Esophagus (tissue), 2 donors: ENCODE data around the gene ANKRD18B. TPM values are rescaled to one million over a fixed set of nuclear protein-coding genes. Genes with fewer than 3 reads are reported as not detected.
A peak's percentile ranks its signal among the peaks of the same experiment; 100 is the strongest.
"Not testable (repeated sequence)": the region's sequence is repeated elsewhere in the genome, so short reads cannot be mapped to it uniquely, and the experiment has no call there.

Source experiments
- H3K27ac ChIP-seq, 2 donors: one replicate each; pipeline ENCODE4 v1.5.1; 2013; ENCODE audit warnings: low read depth in 2 of 2, mild to moderate bottlenecking in 2 of 2, inconsistent platforms in 1 of 2, low read length in 1 of 2, moderate library complexity in 1 of 2
- H3K27me3 ChIP-seq, 2 donors: one replicate each; pipeline ENCODE4 v1.6.1; 2013; ENCODE audit warnings: low read length in 2 of 2, control low read depth in 1 of 2, mild to moderate bottlenecking in 1 of 2; ENCODE audit not compliant: insufficient read depth in 2 of 2, control insufficient read depth in 1 of 2
- H3K36me3 ChIP-seq, 2 donors: one replicate each; pipeline ENCODE4 v1.6.1; 2013; ENCODE audit warnings: low read length in 1 of 2; ENCODE audit not compliant: control insufficient read depth in 2 of 2, insufficient read depth in 2 of 2
- H3K4me1 ChIP-seq, 2 donors: one replicate each; pipeline ENCODE4 v1.6.1; 2013; ENCODE audit warnings: low read length in 1 of 2; ENCODE audit not compliant: control insufficient read depth in 2 of 2, insufficient read depth in 2 of 2
- H3K4me3 ChIP-seq, 2 donors: one replicate each; pipeline ENCODE4 v1.5.1; 2013; ENCODE audit warnings: low read length in 2 of 2, mild to moderate bottlenecking in 2 of 2, low read depth in 1 of 2, moderate library complexity in 1 of 2
- H3K9me3 ChIP-seq, 2 donors: one replicate each; pipeline ENCODE4 v1.6.1; 2013; ENCODE audit warnings: mild to moderate bottlenecking in 2 of 2, low read depth in 1 of 2, low read length in 1 of 2, moderate library complexity in 1 of 2; ENCODE audit not compliant: control insufficient read depth in 2 of 2, insufficient read depth in 1 of 2
- WGBS, 2 donors: extraction: QIAGEN DNeasy Blood & Tissue Kit; methylation state at CpG; one replicate each; pipeline ENCODE4 v1.1.7; 2013; 5-methylcytosine and 5-hydroxymethylcytosine counted together
- polyA plus RNA-seq, 2 donors: library from polyadenylated mRNA; stranded (reverse); fragments of 200-250 nt; gene quantifications; one replicate each; pipeline ENCODE4 v1.2.3, GENCODE V29; 2013
- donor health status: healthy with polysubstance abuse.
- donor health status: Bipolar disorder and iron deficiency.

The ANKRD18B gene
- polyA plus RNA-seq, 2 donors, result 1.6 to 7.2 TPM

DNA sequence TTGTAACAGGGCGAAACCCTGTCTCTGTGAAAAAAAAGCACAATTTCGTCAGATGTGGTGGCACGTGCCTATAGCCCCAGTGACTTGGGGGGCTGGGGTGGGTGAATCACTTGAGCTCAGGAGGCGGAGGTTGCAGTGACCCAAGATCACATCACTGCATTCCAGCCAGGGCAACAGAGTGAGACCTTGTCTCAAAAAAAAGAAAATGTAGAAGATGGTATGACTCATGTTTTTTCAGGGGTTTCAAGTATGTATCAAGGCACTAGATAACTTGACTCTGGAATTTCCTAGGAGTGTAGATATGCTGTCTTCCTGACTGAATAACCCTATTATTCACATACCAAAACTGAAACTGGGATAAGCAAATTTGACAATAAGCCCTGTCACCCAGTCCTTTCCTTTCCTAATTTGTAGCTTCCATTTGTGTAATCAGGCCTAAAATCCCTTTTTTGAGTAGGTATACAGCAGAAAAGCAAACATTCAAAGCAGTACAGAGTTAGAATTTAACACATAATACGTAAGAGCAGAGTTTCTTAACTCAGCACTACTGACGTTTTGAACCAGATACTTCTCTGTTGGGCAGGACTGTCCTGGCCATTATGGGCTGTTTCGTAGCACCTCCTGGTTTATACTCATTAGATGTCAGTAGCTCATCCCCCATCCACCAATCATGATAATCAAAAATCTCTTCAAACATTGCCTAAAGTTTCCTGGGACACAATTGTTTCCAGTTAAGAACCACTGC, 17.3 kb upstream of the ANKRD18B start:
- no peaks in the 10 kb centered on the region for H3K9me3 ChIP-seq
- H3K36me3 ChIP-seq, result no peaks in the 10 kb centered on the region
- no peak overlapping the region for H3K27ac ChIP-seq
- no peak overlapping the region for H3K4me3 ChIP-seq
- no peaks in the 10 kb centered on the region for H3K4me1 ChIP-seq
- WGBS, 2 donors, result 82 to 86% methylated on average over 7 of the region's 7 CpGs
- no peaks in the 10 kb centered on the region for H3K27me3 ChIP-seq

DNA sequence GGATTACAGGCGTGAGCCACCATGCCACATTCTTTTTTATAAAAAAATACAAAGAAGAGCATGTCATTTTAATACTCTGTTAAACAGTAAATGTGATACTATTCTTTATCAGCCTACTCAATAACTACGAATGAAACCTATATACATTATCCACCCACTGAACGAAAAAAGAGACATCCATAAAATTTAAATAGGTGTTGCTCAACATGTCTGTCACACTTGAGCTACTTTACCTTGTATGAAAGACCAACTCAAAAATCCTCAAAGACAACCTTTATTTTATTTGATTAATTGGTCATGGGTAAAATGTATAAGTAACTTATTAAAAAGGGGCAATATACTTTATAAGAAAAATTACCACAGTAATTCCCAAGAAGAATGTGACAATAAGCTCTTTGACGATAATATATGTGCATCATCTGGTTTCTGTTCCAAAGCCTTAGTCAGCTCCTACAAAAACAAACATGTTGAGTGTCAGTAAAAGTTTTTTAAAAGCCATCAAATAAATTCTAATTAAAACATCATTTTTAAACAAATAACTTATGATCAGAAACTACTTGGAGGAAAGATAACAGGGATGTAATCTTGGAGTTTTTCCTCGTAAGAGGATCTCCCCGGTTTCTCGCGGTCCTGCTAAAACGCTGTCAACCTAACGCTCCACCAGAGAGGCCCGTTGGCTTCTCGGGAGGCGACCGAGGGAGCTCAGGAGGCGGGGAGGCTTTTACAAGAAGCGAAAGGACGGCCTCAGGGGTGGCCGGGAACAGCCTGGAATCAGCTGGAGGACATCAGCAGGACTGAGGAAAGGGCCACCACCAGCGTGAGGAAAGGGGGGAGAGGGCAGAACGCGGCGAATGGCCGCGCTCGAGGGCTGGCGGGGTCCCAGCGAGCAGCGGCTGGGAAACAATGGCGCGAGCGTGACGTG, 13.5 kb upstream of the ANKRD18B start:
- Histone ChIP-seq H3K9me3 (no peaks in the 10 kb centered on the region), H3K4me1 (no peaks in the 10 kb centered on the region), H3K27me3 (no peaks in the 10 kb centered on the region), H3K36me3 (no peaks in the 10 kb centered on the region), H3K27ac (peak overlapping the region; percentile 31 to 87), H3K4me3 (peak overlapping the region; percentile 62 to 86)
- WGBS, 2 donors, result 6 to 7% methylated on average over 32 of the region's 32 CpGs

DNA sequence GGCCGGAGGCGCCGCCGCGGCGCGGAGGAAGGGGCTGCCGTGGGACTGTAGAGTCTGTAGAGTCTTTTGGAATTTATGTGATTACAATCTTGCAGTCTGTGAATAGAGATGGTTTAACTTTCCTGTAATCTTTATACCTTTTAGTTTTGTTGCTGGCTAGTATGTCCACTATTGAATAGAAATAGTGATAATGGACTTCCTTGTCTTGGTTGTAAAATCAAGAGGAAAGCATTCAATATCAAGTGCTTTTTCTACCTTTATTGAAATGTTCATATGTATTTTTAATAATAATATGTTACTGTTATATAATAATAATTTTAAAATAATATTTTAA, 12.9 kb upstream of the ANKRD18B start:
- H3K36me3 ChIP-seq, H3K9me3 ChIP-seq, H3K27me3 ChIP-seq, H3K4me1 ChIP-seq: not testable (repeated sequence)
- Histone ChIP-seq H3K27ac (peak overlapping the region; percentile 31 to 87), H3K4me3 (peak overlapping the region; percentile 62 to 86)
- WGBS, 2 donors, result 2% methylated on average over 8 of the region's 8 CpGs

DNA sequence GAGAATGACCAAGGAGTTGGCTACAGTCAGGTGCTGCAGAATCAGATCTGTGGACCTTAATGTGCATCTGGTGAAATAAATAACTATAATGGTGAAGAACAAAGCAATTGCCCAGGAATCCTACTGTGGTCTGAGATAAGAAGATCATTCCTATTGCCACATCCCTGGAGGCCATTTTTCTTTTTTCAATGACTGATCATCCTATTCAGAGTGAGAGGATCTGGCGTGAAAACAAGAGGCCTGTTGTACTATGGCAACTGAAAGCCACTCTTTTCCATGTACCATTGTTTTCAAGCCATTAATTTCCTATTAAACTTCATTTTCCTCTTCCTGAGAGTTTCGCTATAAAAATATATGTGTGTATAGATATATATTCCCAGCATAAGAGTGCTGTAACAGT, 11.5 kb upstream of the ANKRD18B start:
- not testable (repeated sequence) for H3K27me3 ChIP-seq

DNA sequence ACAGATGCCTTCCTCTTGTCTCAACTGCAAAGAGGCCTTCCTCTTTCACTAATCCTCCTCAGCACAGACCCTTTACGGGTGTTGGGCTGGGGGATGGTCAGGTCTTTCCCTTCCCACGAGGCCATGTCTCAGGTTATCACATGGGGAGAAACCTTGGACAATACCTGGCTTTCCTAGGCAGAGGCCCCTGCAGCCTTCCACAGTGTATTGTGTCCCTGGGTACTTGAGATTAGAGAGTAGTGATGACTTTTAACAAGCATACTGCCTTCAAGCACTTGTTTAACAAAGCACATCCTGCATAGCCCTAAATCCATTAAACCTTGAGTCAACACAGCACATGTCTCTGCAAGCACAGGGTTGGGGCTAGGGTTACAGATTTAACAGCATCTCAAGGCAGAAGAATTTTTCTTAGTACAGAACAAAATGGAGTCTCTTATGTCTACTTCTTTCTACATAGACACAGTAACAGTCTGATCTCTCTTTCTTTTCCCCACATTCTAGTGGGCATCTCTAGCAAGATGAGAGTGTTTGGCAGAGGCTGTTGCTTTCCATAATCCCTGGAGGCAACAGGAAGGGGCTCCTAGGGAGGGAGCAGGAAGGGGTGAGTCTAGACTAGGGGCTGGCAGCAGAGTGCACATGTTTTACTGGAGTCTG, 8.6 kb upstream of the ANKRD18B start:
- not testable (repeated sequence) for H3K36me3 ChIP-seq, H3K9me3 ChIP-seq, H3K4me1 ChIP-seq, H3K27me3 ChIP-seq, H3K4me3 ChIP-seq, H3K27ac ChIP-seq
- WGBS, 2 donors, result 46 to 50% methylated on average over 2 of the region's 2 CpGs

More for the DNA sequence above, 11.5 kb upstream of the ANKRD18B start:
- H3K9me3 ChIP-seq, H3K4me3 ChIP-seq, H3K27ac ChIP-seq, H3K4me1 ChIP-seq, H3K36me3 ChIP-seq: not testable (repeated sequence)
- 90 to 93% methylated on average over 2 of the region's 2 CpGs for WGBS, 2 donors

DNA sequence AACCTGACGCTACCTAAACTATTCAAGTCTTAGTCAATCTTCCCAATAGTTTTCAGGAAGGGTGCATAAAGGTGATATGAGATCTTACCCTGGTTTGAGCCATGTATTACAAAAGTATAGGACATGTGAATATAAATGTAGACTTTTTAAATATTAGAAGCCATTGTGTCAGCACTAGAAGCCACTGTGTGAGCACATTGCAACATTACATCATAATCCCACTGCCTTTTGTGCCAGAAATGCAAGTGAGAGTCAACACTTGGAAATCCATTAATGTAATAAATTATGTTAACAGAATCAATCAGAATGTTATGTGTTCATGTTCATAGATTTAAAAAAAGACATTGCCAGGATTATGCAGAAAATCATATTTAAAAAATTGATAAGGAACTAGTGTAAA, 7.7 kb upstream of the ANKRD18B start:
- 83 to 95% methylated on average over 1 of the region's 1 CpG for WGBS, 2 donors
- H3K27ac ChIP-seq, result not testable (repeated sequence)

DNA sequence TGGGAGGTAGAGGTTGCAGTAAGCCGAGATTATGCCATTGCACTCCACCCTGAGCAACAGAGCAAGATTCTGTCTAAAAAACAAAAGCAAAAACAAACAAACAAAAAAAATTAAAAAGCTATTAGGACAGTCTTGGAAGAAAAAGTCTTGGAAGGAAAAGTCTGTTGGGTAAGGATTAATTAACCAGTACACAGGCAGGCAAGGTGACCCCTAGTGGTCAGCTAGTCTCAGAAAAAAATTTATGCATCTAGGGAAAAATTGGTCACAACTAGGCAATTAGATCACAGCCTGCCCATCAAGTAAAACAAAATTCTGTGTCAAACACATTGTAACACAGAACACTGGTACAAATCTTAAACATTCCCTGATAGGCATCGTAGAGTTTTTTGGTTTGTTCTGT, 6.7 kb upstream of the ANKRD18B start:
- WGBS, 2 donors, result 75 to 80% methylated on average over 2 of the region's 2 CpGs
- Histone ChIP-seq H3K4me3 (no peak overlapping the region), H3K27me3 (no peaks in the 10 kb centered on the region), H3K27ac (no peak overlapping the region), H3K4me1 (no peaks in the 10 kb centered on the region), H3K36me3 (no peaks in the 10 kb centered on the region), H3K9me3 (no peaks in the 10 kb centered on the region)

More for the DNA sequence above, 7.7 kb upstream of the ANKRD18B start:
- not testable (repeated sequence) for H3K9me3 ChIP-seq, H3K4me1 ChIP-seq, H3K36me3 ChIP-seq, H3K27me3 ChIP-seq, H3K4me3 ChIP-seq

DNA sequence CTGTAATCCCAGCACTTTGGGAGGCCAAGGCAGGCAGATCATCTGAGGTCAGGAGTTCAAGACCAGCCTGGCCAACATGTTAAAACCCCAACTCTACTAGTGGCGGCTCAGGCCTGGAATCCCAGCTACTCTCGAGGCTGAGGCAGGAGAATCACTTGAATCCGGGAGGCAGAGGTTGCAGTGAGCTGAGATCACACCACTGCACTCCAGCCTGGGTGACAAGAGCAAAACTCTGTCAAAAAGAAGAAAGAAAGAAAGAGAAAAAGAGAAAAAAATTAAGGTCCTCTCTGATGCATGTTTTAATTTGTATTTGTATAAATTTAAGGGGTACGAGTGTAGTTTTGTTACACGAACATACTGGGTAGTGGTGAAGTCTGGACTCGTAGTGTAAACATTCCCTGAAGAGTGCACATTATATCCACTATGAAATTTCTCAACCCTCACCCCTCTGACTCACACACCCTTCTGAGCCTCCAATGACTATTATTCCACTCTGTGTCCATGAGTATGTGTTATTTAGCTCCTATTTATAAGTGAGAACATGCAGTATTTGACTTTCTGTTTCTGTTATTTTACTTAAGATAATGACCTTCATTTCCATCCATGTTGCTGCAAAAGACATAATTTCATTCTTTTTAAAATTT, 6.0 kb upstream of the ANKRD18B start:
- H3K4me1 ChIP-seq, H3K36me3 ChIP-seq, H3K9me3 ChIP-seq, H3K4me3 ChIP-seq, H3K27ac ChIP-seq, H3K27me3 ChIP-seq: not testable (repeated sequence)
- WGBS, 2 donors, result 35 to 48% methylated on average over 6 of the region's 6 CpGs

DNA sequence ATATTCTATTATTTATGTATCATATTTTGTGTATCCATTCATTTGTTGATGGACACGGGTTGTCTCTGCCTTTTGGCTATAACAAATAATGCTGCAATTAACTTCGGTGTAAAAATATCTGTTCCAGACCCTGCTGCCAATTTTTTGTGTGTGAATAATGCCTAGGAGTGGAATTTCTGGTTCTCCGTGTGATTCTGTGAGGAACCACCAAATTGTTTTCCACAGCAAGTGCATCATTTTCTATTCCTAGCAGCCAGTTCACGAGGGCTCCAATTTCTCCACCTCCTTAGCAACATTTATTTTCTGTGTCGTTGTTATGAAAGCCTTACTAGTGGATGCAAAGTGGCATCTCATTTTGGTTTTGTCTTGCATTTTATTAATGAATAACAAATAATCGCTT, 2.2 kb upstream of the ANKRD18B start:
- H3K27ac ChIP-seq, H3K27me3 ChIP-seq: not testable (repeated sequence)
- 49 to 59% methylated on average over 6 of the region's 6 CpGs for WGBS, 2 donors

More for the DNA sequence above, 2.2 kb upstream of the ANKRD18B start:
- not testable (repeated sequence) for H3K36me3 ChIP-seq, H3K4me1 ChIP-seq, H3K9me3 ChIP-seq, H3K4me3 ChIP-seq
